OCI-LY1 (cell line): ENCODE measurements around the gene SHROOM3.

Experiments used
- EZH2 ChIP-seq: fragments of 200-600 bp; sonication (generic), shearing (Covaris generic); IDR thresholded peaks from 2 replicates; pipeline ENCODE4 v1.8.0; 2017; ENCODE audit warnings: borderline replicate concordance, mixed run types, mild to moderate bottlenecking, antibody characterized with exemption, low read length, moderate library complexity, mixed read lengths
- TF ChIP-seq, protein P1 (sequence below): fragments of 200-600 bp; sonication (generic), shearing (Covaris generic); IDR thresholded peaks from 2 replicates; pipeline ENCODE4 v1.5.1; 2017; ENCODE audit warnings: mild to moderate bottlenecking, antibody characterized with exemption, low read length, moderate library complexity, mixed read lengths

- TF ChIP-seq, protein P1, sequence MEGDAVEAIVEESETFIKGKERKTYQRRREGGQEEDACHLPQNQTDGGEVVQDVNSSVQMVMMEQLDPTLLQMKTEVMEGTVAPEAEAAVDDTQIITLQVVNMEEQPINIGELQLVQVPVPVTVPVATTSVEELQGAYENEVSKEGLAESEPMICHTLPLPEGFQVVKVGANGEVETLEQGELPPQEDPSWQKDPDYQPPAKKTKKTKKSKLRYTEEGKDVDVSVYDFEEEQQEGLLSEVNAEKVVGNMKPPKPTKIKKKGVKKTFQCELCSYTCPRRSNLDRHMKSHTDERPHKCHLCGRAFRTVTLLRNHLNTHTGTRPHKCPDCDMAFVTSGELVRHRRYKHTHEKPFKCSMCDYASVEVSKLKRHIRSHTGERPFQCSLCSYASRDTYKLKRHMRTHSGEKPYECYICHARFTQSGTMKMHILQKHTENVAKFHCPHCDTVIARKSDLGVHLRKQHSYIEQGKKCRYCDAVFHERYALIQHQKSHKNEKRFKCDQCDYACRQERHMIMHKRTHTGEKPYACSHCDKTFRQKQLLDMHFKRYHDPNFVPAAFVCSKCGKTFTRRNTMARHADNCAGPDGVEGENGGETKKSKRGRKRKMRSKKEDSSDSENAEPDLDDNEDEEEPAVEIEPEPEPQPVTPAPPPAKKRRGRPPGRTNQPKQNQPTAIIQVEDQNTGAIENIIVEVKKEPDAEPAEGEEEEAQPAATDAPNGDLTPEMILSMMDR: no peak
- TF ChIP-seq EZH2: no peak
These were observed 255.9 kb downstream of the SHROOM3 start for GRCh38 chr4:76690906-76691275.
